AG09319 (cell line): Measurements from ENCODE around the gene OR8G5.
"Not testable (repeated sequence)": the region's sequence is repeated elsewhere in the genome, so short reads cannot be mapped to it uniquely, and the experiment has no call there.

Experiments used
- DNase-seq: peaks from one replicate; pipeline ENCODE4 v3.0.0-alpha.2; 2010; ENCODE audit warnings: low read depth; ENCODE audit errors: extremely low read depth
- CTCF ChIP-seq: IDR thresholded peaks from 2 replicates; pipeline ENCODE4 v1.5.1; 2011; ENCODE audit warnings: low read depth, mild to moderate bottlenecking, inconsistent platforms, low read length, moderate library complexity

OR8G5 gene

GRCh38 chr11:124222407-124222806 is 33.8 kb upstream of the OR8G5 start:
- no peak for TF ChIP-seq CTCF
- no peak for DNase-seq

- not testable (repeated sequence) for DNase-seq
These were observed 31.4 kb upstream of the OR8G5 start for GRCh38 chr11:124224618-124225423.

- TF ChIP-seq CTCF = no peak
- no peak for DNase-seq
These were observed 30.7 kb upstream of the OR8G5 start for GRCh38 chr11:124225471-124225870.

GRCh38 chr11:124233376-124233775 is 22.8 kb upstream of the OR8G5 start:
- TF ChIP-seq CTCF = no peak
- DNase-seq = no peak

- TF ChIP-seq CTCF = no peak
- DNase-seq = no peak
These were observed 17.7 kb upstream of the OR8G5 start for GRCh38 chr11:124238512-124238911.

GRCh38 chr11:124240621-124241397 is 15.4 kb upstream of the OR8G5 start, which contains the start of gene OR8G1:
Gene OR8G1 (plus strand): TSS chr11:124241095. CDS start chr11:124249676, 8,581 bp downstream.
- DNase-seq = no peak
- no peak for TF ChIP-seq CTCF

- not testable (repeated sequence) for DNase-seq
These were observed 6.3 kb upstream of the OR8G5 start for GRCh38 chr11:124249869-124250268.

GRCh38 chr11:124265041-124265440 is 8.9 kb downstream of the OR8G5 start:
- not testable (repeated sequence) for DNase-seq

GRCh38 chr11:124270886-124271285 is 14.7 kb downstream of the OR8G5 start:
- not testable (repeated sequence) for DNase-seq
